CD4-positive, alpha-beta T cell (primary cell): ENCODE measurements around the gene PPP1R12B. TPM values are rescaled to one million over a fixed set of nuclear protein-coding genes. Genes with fewer than 3 reads are reported as not detected.
"Not testable (repeated sequence)": the region's sequence is repeated elsewhere in the genome, so short reads cannot be mapped to it uniquely, and the experiment has no call there.

Experiments used
- ATAC-seq: fragments of 200-7000 bp; cut with Tn5 transposase; one replicate; pipeline ENCODE4 v1.10.0; 2022; ENCODE audit warnings: mild to moderate bottlenecking; ENCODE audit not compliant: poor library complexity
- CTCF ChIA-PET: fragments of 350-600 bp; sonication (Branson Sonifier 250); formaldehyde crosslinking; loops from one replicate; lab custom pipeline; 2021; ENCODE audit warnings: antibody characterized with exemption, inconsistent platforms; lab: Charles Lee
- POLR2A ChIA-PET: fragments of 350-600 bp; sonication (Branson Sonifier 250); formaldehyde crosslinking; loops from one replicate; lab custom pipeline; 2021; ENCODE audit warnings: antibody characterized with exemption, inconsistent platforms; lab: Charles Lee
- DNase-seq, 14 experiments: peaks; one replicate each; pipeline ENCODE4 v3.0.0-alpha.2; 2013 to 2020; ENCODE audit warnings: mixed read lengths in 2 of 14
- H3K27ac ChIP-seq, 2 donors: one replicate each; pipeline versions ENCODE4 v1.5.1 to v1.7.0; 2013; ENCODE audit warnings: low read length in 2 of 2, low read depth in 1 of 2, mild to moderate bottlenecking in 1 of 2
- H3K27me3 ChIP-seq, 2 experiments: 1 replicate in 1 of 2; 2 replicates in 1 of 2; pipeline versions ENCODE4 v1.6.1 to v1.7.0; 2013; ENCODE audit warnings: low read length in 2 of 2, control low read depth in 1 of 2, mild to moderate bottlenecking in 1 of 2, moderate library complexity in 1 of 2; ENCODE audit not compliant: insufficient read depth in 2 of 2, control insufficient read depth in 1 of 2
- H3K36me3 ChIP-seq: one replicate; pipeline ENCODE4 v1.6.1; 2013; ENCODE audit warnings: low read length, control low read depth; ENCODE audit not compliant: insufficient read depth
- H3K4me1 ChIP-seq: one replicate; pipeline ENCODE4 v1.6.1; 2013; ENCODE audit warnings: low read length, control low read depth; ENCODE audit not compliant: insufficient read depth
- H3K4me3 ChIP-seq: one replicate; pipeline ENCODE4 v1.5.1; 2013; ENCODE audit warnings: mild to moderate bottlenecking, low read length, moderate library complexity
- H3K9me3 ChIP-seq, 2 experiments: 1 replicate in 1 of 2; 2 replicates in 1 of 2; pipeline versions ENCODE4 v1.6.1 to v1.7.0; 2013; ENCODE audit warnings: low read length in 2 of 2, mild to moderate bottlenecking in 2 of 2, control low read depth in 1 of 2, moderate library complexity in 1 of 2; ENCODE audit not compliant: control insufficient read depth in 1 of 2, insufficient read depth in 1 of 2
- H3K27ac Mint-ChIP-seq: one replicate; pipeline ENCODE4 v1.8.0; 2020; ENCODE audit warnings: mixed read lengths
- H3K27me3 Mint-ChIP-seq: one replicate; pipeline ENCODE4 v1.8.0; 2021; ENCODE audit warnings: mixed read lengths
- H3K36me3 Mint-ChIP-seq: one replicate; pipeline ENCODE4 v1.8.0; 2021; ENCODE audit warnings: low read depth, mixed read lengths
- H3K4me1 Mint-ChIP-seq: one replicate; pipeline ENCODE4 v1.8.0; 2021; ENCODE audit warnings: low read depth, mixed read lengths
- H3K4me3 Mint-ChIP-seq: one replicate; pipeline ENCODE4 v1.8.0; 2020; ENCODE audit warnings: mild to moderate bottlenecking, mixed read lengths
- H3K9me3 Mint-ChIP-seq: one replicate; pipeline ENCODE4 v1.8.0; 2020; ENCODE audit warnings: mixed read lengths
- intact Hi-C, 2 experiments: fragments of 100-400 bp; cut with DNase I in 1 of 2; cut with micrococcal nuclease in 1 of 2; formaldehyde crosslinking; loops; one replicate each; pipeline versions ENCODE4 v1.15.1 to v1.9.0; 2023 to 2025; cut with DNase I, micrococcal nuclease
- total RNA-seq, 174 experiments: library from RNA in 2 of 174; stranded (reverse) in 2 of 174; gene quantifications; one replicate each; pipeline ENCODE4 v1.2.3 and lab custom pipeline; 2021 to 2026
- TF ChIP-seq, protein P1 (sequence below): fragments of 200-600 bp; IDR thresholded peaks from one replicate; pipeline ENCODE4 v1.8.0; 2022; ENCODE audit warnings: antibody characterized with exemption, mild to moderate bottlenecking

Gene PPP1R12B
- total RNA-seq, 2 experiments from 2014 or later, result 15.0 to 15.3 TPM

DNA sequence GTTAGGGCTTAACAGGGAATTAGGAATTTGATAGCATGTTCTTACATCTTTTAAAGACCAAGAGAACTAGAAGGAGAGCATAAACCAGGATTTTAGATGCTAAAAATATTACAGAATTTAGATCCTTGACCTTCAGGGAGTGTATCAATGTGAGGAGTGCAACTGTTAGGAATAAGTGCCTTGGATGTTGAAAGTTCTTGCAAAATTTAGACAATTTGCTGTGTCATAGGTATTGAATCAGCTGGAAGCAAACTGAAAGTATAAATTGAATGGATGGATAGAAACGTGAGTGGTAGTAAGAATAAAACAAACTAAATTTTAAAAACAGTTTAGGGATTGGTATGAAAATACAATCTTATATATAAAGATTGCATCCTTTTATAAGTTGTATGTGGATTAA lies 27.7 kb downstream of the PPP1R12B start:
- H3K27me3 Mint-ChIP-seq, result no peaks in the 10 kb centered on the region
- intact Hi-C loops, result no loop called here
- H3K4me3 Mint-ChIP-seq, result no peak overlapping the region
- H3K9me3 ChIP-seq, result peaks cover 0 to 4% of the 10 kb centered on the region in 2 experiments
- no peak for ATAC-seq
- peaks cover 4% of the 10 kb centered on the region for H3K4me1 ChIP-seq
- no peak for DNase-seq
- H3K9me3 Mint-ChIP-seq, result no peaks in the 10 kb centered on the region
- no peak overlapping the region for H3K27ac Mint-ChIP-seq
- CTCF ChIA-PET, result no interaction called here
- POLR2A ChIA-PET, result no interaction called here
- H3K36me3 ChIP-seq, result no peaks in the 10 kb centered on the region
- H3K4me3 ChIP-seq, result no peak overlapping the region
- H3K27me3 ChIP-seq, result no peaks in the 10 kb centered on the region
- TF ChIP-seq, protein P1, sequence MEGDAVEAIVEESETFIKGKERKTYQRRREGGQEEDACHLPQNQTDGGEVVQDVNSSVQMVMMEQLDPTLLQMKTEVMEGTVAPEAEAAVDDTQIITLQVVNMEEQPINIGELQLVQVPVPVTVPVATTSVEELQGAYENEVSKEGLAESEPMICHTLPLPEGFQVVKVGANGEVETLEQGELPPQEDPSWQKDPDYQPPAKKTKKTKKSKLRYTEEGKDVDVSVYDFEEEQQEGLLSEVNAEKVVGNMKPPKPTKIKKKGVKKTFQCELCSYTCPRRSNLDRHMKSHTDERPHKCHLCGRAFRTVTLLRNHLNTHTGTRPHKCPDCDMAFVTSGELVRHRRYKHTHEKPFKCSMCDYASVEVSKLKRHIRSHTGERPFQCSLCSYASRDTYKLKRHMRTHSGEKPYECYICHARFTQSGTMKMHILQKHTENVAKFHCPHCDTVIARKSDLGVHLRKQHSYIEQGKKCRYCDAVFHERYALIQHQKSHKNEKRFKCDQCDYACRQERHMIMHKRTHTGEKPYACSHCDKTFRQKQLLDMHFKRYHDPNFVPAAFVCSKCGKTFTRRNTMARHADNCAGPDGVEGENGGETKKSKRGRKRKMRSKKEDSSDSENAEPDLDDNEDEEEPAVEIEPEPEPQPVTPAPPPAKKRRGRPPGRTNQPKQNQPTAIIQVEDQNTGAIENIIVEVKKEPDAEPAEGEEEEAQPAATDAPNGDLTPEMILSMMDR, result no peak
- H3K36me3 Mint-ChIP-seq, result no peaks in the 10 kb centered on the region
- no peak overlapping the region for H3K27ac ChIP-seq
- H3K4me1 Mint-ChIP-seq, result peaks cover 29% of the 10 kb centered on the region

DNA sequence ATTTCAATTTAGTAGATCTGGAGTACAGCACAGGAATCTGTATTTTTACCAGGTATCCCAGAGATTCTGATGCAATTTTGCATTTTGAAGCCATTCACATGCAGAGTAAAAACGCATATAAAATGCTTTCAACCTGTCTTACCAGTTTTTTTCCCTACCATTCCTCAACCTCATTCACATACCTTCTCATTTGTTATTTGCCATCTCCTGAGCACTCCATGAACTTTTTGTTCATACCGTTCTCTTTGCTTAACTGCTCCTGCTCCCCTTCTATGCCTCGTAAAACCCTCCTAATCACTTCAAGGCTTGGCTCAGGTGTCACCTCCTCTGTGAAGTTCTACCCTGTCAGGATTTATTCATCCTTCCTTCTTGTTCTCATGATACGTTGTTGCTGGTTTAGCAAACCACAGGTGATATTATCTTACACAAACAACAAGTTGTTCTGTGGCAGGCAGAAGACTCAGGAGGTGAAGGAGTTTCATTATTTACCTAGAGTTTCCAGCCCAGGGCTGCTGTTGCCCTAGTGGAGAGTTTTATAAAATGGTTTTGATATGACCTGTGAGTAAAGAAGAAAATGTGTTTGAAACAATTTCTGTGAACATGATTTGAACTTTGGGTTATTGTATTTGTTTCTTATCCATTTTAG lies 31.5 kb downstream of the PPP1R12B start:
- H3K9me3 ChIP-seq, H3K27me3 ChIP-seq, H3K4me1 ChIP-seq, H3K9me3 Mint-ChIP-seq, intact Hi-C loops, POLR2A ChIA-PET, H3K27ac ChIP-seq, CTCF ChIA-PET, H3K4me3 Mint-ChIP-seq, H3K36me3 ChIP-seq, H3K4me3 ChIP-seq, H3K27me3 Mint-ChIP-seq, H3K36me3 Mint-ChIP-seq: not testable (repeated sequence)
- DNase-seq, result peak in 3 of 14 experiments; percentile 15 to 42 (median 20)
- H3K4me1 Mint-ChIP-seq, result peaks cover 29% of the 10 kb centered on the region
- peak; percentile 57 for ATAC-seq
- peak overlapping the region; percentile 10 for H3K27ac Mint-ChIP-seq

DNA sequence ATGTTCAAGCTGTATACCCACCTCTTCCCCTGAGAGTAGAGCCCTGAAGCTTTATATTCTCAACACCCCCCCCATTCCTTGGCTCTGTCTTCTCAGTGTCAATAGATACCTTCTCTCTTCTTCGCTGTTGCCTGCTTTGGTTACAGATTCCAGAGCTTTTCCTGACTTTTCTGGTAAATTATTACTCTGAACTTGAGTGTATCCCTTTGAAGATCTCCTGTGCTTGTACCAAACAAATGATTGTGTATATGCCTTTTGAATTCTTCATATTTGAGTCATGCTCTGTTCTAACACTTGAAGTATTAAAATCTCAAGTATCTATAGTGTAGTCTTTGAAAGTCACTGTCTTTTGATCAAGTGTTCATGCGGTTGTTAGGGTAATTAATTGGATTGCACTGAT lies 32.0 kb downstream of the PPP1R12B start:
- H3K9me3 ChIP-seq, ATAC-seq, H3K27ac ChIP-seq, DNase-seq, H3K4me3 ChIP-seq, H3K36me3 Mint-ChIP-seq, H3K27ac Mint-ChIP-seq, POLR2A ChIA-PET, intact Hi-C loops, H3K4me1 ChIP-seq, H3K27me3 ChIP-seq, CTCF ChIA-PET, H3K9me3 Mint-ChIP-seq, H3K27me3 Mint-ChIP-seq, H3K4me3 Mint-ChIP-seq, H3K36me3 ChIP-seq: not testable (repeated sequence)
- H3K4me1 Mint-ChIP-seq, result peaks cover 30% of the 10 kb centered on the region

DNA sequence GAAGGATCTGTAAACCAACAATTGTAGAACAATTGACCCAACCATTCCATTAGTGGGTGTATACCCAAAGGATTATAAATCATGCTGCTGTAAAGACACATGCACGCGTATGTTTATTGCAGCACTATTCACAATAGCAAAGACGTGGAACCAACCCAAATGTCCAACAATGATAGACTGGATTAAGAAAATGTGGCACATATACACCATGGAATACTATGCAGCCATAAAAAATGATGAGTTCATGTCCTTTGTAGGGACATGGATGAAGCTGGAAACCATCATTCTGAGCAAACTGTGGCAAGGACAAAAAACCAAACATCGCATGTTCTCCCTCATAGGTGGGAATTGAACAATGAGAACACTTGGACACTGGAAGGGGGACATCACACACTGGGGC lies 33.4 kb downstream of the PPP1R12B start:
- H3K36me3 Mint-ChIP-seq, H3K27ac Mint-ChIP-seq, H3K4me3 Mint-ChIP-seq, intact Hi-C loops, H3K9me3 Mint-ChIP-seq, POLR2A ChIA-PET, ATAC-seq, H3K9me3 ChIP-seq, DNase-seq, H3K27me3 Mint-ChIP-seq, CTCF ChIA-PET, H3K4me1 ChIP-seq, H3K36me3 ChIP-seq, H3K27ac ChIP-seq, H3K27me3 ChIP-seq, H3K4me3 ChIP-seq: not testable (repeated sequence)
- peaks cover 32% of the 10 kb centered on the region for H3K4me1 Mint-ChIP-seq

DNA sequence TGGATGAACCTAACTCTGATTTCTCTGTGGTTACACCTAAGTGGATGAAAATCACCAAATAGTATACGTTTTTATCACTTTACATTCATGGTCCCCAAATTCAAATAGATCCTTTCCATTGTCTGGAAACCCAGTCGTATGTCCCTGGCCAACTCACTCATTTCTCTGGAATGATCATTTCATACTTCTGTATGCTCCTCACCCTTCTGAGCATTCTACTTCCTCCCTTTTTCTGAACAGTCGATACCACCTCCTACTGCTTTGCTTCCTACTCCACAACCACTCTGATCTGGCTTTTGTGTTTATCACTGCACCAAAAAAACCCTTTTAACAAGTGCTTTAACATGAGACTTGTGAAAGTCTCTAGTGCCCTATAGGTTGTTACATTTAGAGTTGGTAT lies 47.3 kb downstream of the PPP1R12B start:
- H3K27ac Mint-ChIP-seq, H3K9me3 ChIP-seq, H3K4me3 Mint-ChIP-seq, H3K36me3 ChIP-seq, H3K36me3 Mint-ChIP-seq, intact Hi-C loops, H3K4me1 Mint-ChIP-seq, H3K27me3 Mint-ChIP-seq, POLR2A ChIA-PET, H3K4me1 ChIP-seq, ATAC-seq, H3K27me3 ChIP-seq, H3K4me3 ChIP-seq, DNase-seq, CTCF ChIA-PET, H3K9me3 Mint-ChIP-seq, H3K27ac ChIP-seq: not testable (repeated sequence)
